Stimulated activated CD8-positive, alpha-beta memory T cell treated with anti-CD3 and anti-CD28 coated beads, Interleukin-4, amount 100 ng/mL, for 24 hours (primary cell): ENCODE data around the gene CA14.
A peak's percentile ranks its signal among the peaks of the same experiment; 100 is the strongest.
"Not testable (repeated sequence)": the region's sequence is repeated elsewhere in the genome, so short reads cannot be mapped to it uniquely, and the experiment has no call there.

ENCODE experiments used
- DNase-seq: peaks from one replicate; pipeline ENCODE4 v3.0.0-alpha.2; 2020; ENCODE audit warnings: low read depth

The CA14 gene

GRCh38 chr1:150235852-150236613, 21.5 kb upstream of the CA14 start, which contains the start of gene ANP32E:
Gene ANP32E, minus strand, starts transcription at chr1:150236112. Its CDS starts 326 bp downstream, at chr1:150235786.
- DNase-seq: peak; percentile 85

DNA sequence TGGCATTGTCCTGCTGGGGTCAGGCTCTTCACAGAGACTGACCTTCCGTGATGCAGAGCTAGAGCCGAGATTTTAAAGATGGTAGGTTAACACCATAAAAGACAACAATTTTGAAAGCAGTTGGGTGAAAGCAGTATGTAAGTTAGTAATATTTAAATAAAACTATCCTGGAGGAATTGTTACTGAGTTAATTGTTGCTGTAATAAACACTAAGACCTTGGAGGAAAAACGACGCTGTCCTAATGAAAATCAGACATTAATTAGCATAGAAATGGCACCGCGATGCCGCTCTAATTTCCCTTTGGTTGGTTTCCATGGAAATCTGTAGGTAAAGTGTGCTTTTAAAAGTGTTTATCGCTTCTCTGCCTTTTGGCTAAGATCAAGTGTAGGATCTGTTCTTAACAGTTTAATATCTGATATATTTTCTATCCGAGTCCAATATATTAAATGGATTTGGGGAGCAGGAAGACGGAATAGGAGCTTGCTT, 20.9 kb upstream of the CA14 start:
- DNase-seq: no peak

DNA sequence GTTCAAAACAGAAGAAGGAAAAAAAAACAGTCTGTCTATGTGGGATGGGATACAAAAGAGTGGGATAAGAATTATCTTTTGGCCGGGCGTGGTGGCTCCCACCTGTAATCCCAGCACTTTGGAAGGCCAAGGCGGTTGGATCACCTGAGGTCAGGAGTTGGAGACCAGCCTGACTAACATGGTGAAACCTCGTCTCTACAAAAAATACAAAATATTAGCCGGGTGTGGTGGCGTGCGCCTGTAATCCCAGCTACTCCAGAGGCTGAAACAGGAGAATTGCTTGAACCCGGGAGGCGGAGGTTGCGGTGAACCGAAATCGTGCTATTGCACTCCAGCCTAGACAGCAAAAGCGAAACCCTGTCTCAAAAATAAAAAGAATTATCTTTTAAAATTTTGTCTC, 20.4 kb upstream of the CA14 start:
- DNase-seq: not testable (repeated sequence)

GRCh38 chr1:150237746-150238145, 19.8 kb upstream of the CA14 start:
- no peak for DNase-seq

DNA sequence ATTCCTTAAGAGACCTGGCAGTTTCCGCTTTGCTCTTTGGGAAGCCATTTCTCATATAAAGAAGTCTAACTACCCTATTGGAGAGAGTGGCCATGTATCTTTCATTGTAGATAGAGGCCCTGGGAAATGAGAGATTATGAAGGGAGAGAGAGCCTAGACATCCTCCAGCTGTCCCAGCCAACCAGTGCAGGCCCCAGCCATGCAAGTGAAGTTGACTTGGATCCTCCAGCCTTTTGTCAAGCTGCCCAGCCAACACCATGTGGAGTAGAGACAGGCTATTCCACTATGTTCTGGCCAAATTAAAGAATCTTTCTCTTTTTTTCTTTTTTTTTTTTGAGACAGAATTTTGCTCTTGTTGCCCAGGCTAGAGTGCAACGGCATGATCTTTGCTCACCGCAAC, 14.6 kb upstream of the CA14 start:
- DNase-seq: no peak

DNA sequence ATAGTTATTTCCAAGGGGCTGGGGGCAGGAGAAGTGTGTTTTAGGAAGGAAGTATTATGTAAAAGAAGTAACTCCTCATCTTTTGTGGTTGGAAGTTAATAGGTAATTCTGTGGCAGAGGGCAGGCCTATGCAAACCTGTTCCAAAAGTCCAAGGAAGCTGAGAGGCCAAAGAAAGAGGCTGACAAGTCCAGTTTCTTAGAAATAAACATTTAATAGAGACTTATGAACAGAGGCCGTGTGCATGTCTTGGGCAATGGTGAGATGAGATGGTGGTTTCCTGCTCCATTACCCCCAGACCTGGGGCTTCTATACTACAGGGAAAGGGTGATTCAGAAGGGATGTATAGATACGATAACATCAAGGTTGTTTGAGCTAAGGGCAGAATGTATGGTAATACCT, 7.6 kb upstream of the CA14 start:
- no peak for DNase-seq

GRCh38 chr1:150256198-150256553, 1.4 kb upstream of the CA14 start:
- no peak for DNase-seq

GRCh38 chr1:150256554-150257341, 826 bp upstream of the CA14 start:
- DNase-seq: no peak

- no peak for DNase-seq
These were observed 1.6 kb downstream of the CA14 start for GRCh38 chr1:150259217-150259616.

- no peak for DNase-seq
These were observed 2.4 kb downstream of the CA14 start for GRCh38 chr1:150259758-150260669.

GRCh38 chr1:150261367-150261766, 3.8 kb downstream of the CA14 start:
- no peak for DNase-seq

DNA sequence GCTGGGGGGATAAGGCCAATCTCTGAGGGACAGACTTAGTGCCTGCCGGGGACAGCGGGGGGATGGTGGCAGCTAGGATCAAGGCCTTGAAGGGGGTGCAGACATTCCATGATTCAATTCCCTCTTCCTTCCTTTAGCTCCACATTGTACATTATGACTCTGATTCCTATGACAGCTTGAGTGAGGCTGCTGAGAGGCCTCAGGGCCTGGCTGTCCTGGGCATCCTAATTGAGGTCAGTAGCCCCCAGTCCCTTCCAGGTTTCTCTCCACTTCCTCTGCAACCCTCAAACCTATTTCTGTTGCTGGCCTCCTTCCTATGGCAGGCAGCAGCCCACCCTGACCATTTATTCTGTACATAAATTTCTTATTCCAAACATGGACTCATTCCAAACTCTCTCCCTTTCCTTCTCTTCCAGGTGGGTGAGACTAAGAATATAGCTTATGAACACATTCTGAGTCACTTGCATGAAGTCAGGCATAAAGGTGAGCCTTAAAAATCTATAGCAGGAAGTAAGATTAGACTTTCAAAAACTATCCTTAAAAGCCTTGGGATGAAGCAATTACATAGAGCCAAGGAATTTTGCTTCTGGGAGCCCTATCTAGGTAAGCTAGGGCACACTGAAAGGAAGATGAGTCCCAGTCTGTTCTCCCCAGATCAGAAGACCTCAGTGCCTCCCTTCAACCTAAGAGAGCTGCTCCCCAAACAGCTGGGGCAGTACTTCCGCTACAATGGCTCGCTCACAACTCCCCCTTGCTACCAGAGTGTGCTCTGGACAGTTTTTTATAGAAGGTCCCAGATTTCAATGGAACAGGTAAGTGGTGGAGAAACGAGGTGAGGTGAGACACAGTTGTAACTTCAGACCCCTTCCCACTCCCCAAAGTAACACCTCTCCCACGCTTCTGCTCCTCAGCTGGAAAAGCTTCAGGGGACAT, 5.1 kb downstream of the CA14 start:
- DNase-seq: no peak

GRCh38 chr1:150263549-150263948, 6.0 kb downstream of the CA14 start:
- DNase-seq: no peak

- DNase-seq: no peak
These were observed 10.3 kb downstream of the CA14 start for GRCh38 chr1:150267896-150268295.

DNA sequence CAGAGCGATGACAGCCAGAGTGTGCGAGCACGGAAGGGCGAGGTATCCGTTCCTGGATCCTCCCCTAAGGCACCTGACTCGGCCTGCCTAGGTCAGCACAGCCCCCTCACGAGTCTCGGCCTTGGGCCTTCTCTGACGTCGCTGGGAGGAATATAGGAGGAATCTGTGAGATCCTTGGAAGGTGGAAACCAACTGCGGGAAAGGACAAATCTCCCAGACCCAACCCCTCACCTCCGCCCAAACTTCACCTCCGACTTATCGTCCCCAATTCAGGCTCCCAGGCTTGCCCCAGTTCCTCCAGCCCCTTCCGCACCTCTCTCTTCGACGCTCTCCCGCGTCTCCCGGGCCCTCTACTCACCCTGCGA, 10.7 kb downstream of the CA14 start:
- no peak for DNase-seq

- DNase-seq: peak; percentile 90
These were observed 11.3 kb downstream of the CA14 start, which contains the start of gene APH1A for GRCh38 chr1:150268705-150269403. Gene APH1A, minus strand, starts transcription at chr1:150269016. Its CDS starts 206 bp downstream, at chr1:150268810.

DNA sequence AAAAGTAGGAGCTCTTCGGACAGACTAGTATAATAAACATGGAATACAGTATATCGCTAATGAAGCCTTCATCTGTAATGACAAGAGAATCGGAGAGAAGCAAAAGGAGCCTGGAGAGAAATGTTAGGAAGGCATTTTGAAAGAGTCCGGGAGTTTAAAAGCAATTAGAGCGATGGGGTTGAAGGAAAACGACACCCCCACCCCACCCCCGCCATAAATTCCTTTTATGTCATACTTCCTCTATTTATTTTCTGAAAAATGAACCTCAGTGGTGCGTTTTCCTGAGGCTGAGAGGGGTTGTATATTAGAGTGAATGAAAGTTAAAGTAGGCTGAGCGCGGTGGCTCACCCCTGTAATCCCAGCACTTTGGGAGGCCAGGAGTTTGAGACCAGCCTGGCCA, 11.9 kb downstream of the CA14 start:
- DNase-seq: no peak

- no peak for DNase-seq
These were observed 13.9 kb downstream of the CA14 start for GRCh38 chr1:150271291-150271959.

- DNase-seq: no peak
These were observed 15.7 kb downstream of the CA14 start for GRCh38 chr1:150273311-150273710.
